SK-N-SH treated with all-trans-retinoic acid at 6 μM for 48 hours (cell line): ENCODE measurements around the gene DHX15.
A peak's percentile ranks its signal among the peaks of the same experiment; 100 is the strongest.

Experiments
- ATAC-seq: fragments of 200-7000 bp; cut with Tn5 transposase; 3 replicates; pipeline ENCODE4 v1.9.1; 2020; ENCODE audit warnings: mild to moderate bottlenecking, moderate library complexity
- ARNTL ChIP-seq: fragments of 450-650 bp; formaldehyde crosslinking; IDR thresholded peaks from 2 replicates; pipeline ENCODE4 v1.5.0; 2020; ENCODE audit warnings: low read depth, mild to moderate bottlenecking, moderate library complexity, borderline replicate concordance
- BACH2 ChIP-seq: fragments of 250-450 bp; sonication (Bioruptor Pico); IDR thresholded peaks from 2 replicates; pipeline ENCODE4 v1.9.0; 2021; ENCODE audit warnings: mild to moderate bottlenecking, borderline replicate concordance
- ESRRG ChIP-seq: fragments of 250-450 bp; sonication (Bioruptor Pico); IDR thresholded peaks from 2 replicates; pipeline ENCODE4 v1.6.1; 2021; ENCODE audit warnings: mild to moderate bottlenecking
- GLIS3 ChIP-seq: fragments of 250-450 bp; sonication (Bioruptor Pico); IDR thresholded peaks from 2 replicates; pipeline ENCODE4 v1.5.0; 2020; ENCODE audit warnings: mild to moderate bottlenecking, moderate library complexity
- POU6F1 ChIP-seq: fragments of 250-450 bp; sonication (Bioruptor Pico); IDR thresholded peaks from 2 replicates; pipeline ENCODE4 v1.8.0; 2021; ENCODE audit warnings: low read depth, mild to moderate bottlenecking, moderate library complexity, borderline replicate concordance
- PPARA ChIP-seq: fragments of 250-450 bp; sonication (Bioruptor Pico); IDR thresholded peaks from 2 replicates; pipeline ENCODE4 v1.5.0; 2020; ENCODE audit warnings: mild to moderate bottlenecking, borderline replicate concordance
- RARB ChIP-seq: fragments of 250-450 bp; sonication (Bioruptor Pico); IDR thresholded peaks from 2 replicates; pipeline ENCODE4 v1.8.0; 2021; ENCODE audit warnings: mild to moderate bottlenecking, moderate library complexity
- SNAI2 ChIP-seq: fragments of 250-450 bp; sonication (Bioruptor Pico); IDR thresholded peaks from 2 replicates; pipeline ENCODE4 v1.5.0; 2020; ENCODE audit warnings: mild to moderate bottlenecking, moderate library complexity
- ZFP3 ChIP-seq: fragments of 250-450 bp; sonication (Bioruptor Pico); IDR thresholded peaks from 2 replicates; pipeline ENCODE4 v1.5.0; 2020; ENCODE audit warnings: mild to moderate bottlenecking, moderate library complexity
- ZNF565 ChIP-seq: fragments of 450-650 bp; formaldehyde crosslinking; conservative IDR thresholded peaks from 2 replicates; pipeline ENCODE4 v1.5.0; 2020; ENCODE audit warnings: low read depth, mild to moderate bottlenecking, moderate library complexity
- ZNF70 ChIP-seq: fragments of 450-650 bp; formaldehyde crosslinking; IDR thresholded peaks from 2 replicates; pipeline ENCODE4 v1.5.0; 2020; ENCODE audit warnings: mild to moderate bottlenecking, moderate library complexity

DHX15 gene

GRCh38 chr4:24477919-24478318 is 106.4 kb downstream of the DHX15 start:
- TF ChIP-seq GLIS3 (CRISPR knock-in tag) (no peak), ZFP3 (no peak), BACH2 (CRISPR knock-in tag) (no peak), PPARA (CRISPR knock-in tag) (no peak), RARB (no peak), ZNF70 (no peak), POU6F1 (CRISPR knock-in tag) (no peak), SNAI2 (CRISPR knock-in tag) (no peak), ZNF565 (no peak), ESRRG (CRISPR knock-in tag) (no peak), ARNTL (CRISPR knock-in tag) (no peak)
- ATAC-seq = peak; percentile 59
